Activated naive CD8-positive, alpha-beta T cell treated with anti-CD3 and anti-CD28 coated beads for 36 hours (primary cell): ENCODE data around the gene MIAT. TPM values are rescaled to one million over a fixed set of nuclear protein-coding genes. Genes with fewer than 3 reads are reported as not detected.

Source experiments
- DNase-seq: peaks from one replicate; pipeline ENCODE4 v3.0.0; 2021
- H3K27ac Mint-ChIP-seq: one replicate; pipeline ENCODE4 v1.8.0; 2022; ENCODE audit warnings: mild to moderate bottlenecking, moderate library complexity, mixed read lengths
- H3K27me3 Mint-ChIP-seq: one replicate; pipeline ENCODE4 v1.8.0; 2022; ENCODE audit warnings: mild to moderate bottlenecking, mixed read lengths
- H3K36me3 Mint-ChIP-seq: one replicate; pipeline ENCODE4 v1.8.0; 2021; ENCODE audit warnings: mild to moderate bottlenecking, mixed read lengths
- H3K4me1 Mint-ChIP-seq: one replicate; pipeline ENCODE4 v1.8.0; 2021; ENCODE audit warnings: mixed read lengths
- H3K4me3 Mint-ChIP-seq: one replicate; pipeline ENCODE4 v1.8.0; 2022; ENCODE audit warnings: mild to moderate bottlenecking, moderate library complexity, mixed read lengths
- H3K9me3 Mint-ChIP-seq: one replicate; pipeline ENCODE4 v1.8.0; 2022; ENCODE audit warnings: mixed read lengths
- total RNA-seq, 2 experiments: library from RNA; stranded (reverse); gene quantifications; one replicate each; pipeline ENCODE4 v1.2.3, GENCODE V29; 2021

MIAT gene
- total RNA-seq, 2 experiments from 2014 or later: 5.1 to 5.9 TPM

- Mint-ChIP-seq H3K4me3 (no peak overlapping the region), H3K27me3 (no peaks in the 10 kb centered on the region), H3K4me1 (peaks cover 11% of the 10 kb centered on the region), H3K36me3 (peaks cover 14% of the 10 kb centered on the region), H3K9me3 (peaks cover under 1% of the 10 kb centered on the region), H3K27ac (no peak overlapping the region)
- DNase-seq: no peak
Measured at GRCh38 chr22:26712158-26712557, 54.8 kb downstream of the MIAT start.

GRCh38 chr22:26713823-26714449 lies 56.5 kb downstream of the MIAT start:
- DNase-seq: no peak
- Mint-ChIP-seq H3K4me1 (peaks cover 11% of the 10 kb centered on the region), H3K36me3 (no peaks in the 10 kb centered on the region), H3K9me3 (no peaks in the 10 kb centered on the region), H3K27me3 (no peaks in the 10 kb centered on the region), H3K4me3 (no peak overlapping the region), H3K27ac (no peak overlapping the region)

- no peak for DNase-seq
- Mint-ChIP-seq H3K9me3 (no peaks in the 10 kb centered on the region), H3K36me3 (no peaks in the 10 kb centered on the region), H3K4me1 (peaks cover 11% of the 10 kb centered on the region), H3K27me3 (no peaks in the 10 kb centered on the region), H3K4me3 (no peak overlapping the region), H3K27ac (no peak overlapping the region)
Measured at GRCh38 chr22:26714971-26715370, 57.6 kb downstream of the MIAT start.

GRCh38 chr22:26715392-26715936 lies 58.1 kb downstream of the MIAT start:
- Mint-ChIP-seq H3K4me3 (no peak overlapping the region), H3K36me3 (no peaks in the 10 kb centered on the region), H3K9me3 (no peaks in the 10 kb centered on the region), H3K27me3 (no peaks in the 10 kb centered on the region), H3K27ac (no peak overlapping the region), H3K4me1 (peaks cover 11% of the 10 kb centered on the region)
- DNase-seq: no peak

DNA sequence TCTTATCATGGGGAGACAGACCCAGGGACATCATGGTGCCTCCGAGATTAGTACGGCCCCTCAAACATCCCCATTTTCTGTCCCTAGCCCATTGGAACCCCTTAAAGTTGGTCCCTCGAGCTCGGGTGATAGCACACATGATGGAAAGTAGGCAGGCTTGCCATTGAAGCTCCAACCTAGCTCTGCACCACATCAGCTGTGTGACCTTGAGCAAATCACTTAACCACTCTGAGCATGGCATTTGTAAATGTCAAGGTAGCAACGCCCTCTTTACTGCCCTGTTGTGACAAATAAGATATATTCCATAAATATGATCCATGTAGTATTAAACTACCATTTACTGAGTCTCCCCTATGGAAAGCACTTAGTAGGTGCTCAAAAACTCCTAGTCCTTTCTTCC lies 61.1 kb downstream of the MIAT start:
- no peak for DNase-seq
- no peaks in the 10 kb centered on the region for H3K4me1 Mint-ChIP-seq
- H3K4me3 Mint-ChIP-seq: no peak overlapping the region
- H3K9me3 Mint-ChIP-seq: no peaks in the 10 kb centered on the region
- H3K27ac Mint-ChIP-seq: no peak overlapping the region
- no peaks in the 10 kb centered on the region for H3K27me3 Mint-ChIP-seq
- no peaks in the 10 kb centered on the region for H3K36me3 Mint-ChIP-seq

DNA sequence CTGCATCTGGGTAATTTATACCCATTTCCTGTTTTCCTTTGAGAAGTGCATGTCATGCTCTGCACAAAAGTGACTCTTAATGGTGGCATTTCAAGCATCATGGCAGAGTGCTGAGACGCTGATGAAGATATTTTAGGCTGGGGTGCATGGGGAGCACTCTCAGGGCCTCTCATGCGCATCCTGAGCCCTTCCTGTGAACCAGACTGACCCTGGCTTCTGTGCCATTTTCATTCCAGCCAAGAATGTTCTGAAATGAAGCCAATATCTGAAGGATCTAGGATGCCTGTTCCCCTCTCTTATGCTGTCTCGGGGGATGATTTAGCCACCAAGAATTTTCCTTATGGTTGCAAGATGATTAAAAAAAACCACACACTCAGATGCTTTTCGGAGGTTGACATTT lies 61.5 kb downstream of the MIAT start:
- Mint-ChIP-seq H3K36me3 (no peaks in the 10 kb centered on the region), H3K9me3 (no peaks in the 10 kb centered on the region), H3K27me3 (no peaks in the 10 kb centered on the region), H3K4me3 (no peak overlapping the region), H3K4me1 (no peaks in the 10 kb centered on the region), H3K27ac (no peak overlapping the region)
- DNase-seq: no peak

DNA sequence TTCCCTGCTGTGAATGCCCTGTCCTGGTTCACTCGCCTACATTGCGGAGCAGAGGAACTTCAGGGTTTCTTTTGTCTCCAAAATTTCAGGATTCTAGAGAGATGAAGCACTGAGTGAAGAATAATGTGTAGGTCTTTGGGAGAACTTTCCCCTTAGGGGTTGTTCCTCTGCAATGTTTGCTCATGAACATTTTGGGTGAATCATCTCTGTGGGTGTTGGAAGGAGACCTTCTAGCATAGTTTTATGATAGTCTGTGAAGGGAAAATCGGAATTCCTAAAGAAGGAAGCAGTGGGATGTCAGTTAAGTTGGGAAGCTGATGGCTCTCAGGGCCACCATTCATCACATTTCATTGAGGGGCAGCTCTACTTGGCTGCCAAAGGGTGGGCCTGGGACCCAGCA lies 64.8 kb downstream of the MIAT start:
- no peaks in the 10 kb centered on the region for H3K27me3 Mint-ChIP-seq
- H3K4me3 Mint-ChIP-seq: no peak overlapping the region
- no peak overlapping the region for H3K27ac Mint-ChIP-seq
- peaks cover 2% of the 10 kb centered on the region for H3K4me1 Mint-ChIP-seq
- DNase-seq: no peak
- peaks cover 10% of the 10 kb centered on the region for H3K36me3 Mint-ChIP-seq
- no peaks in the 10 kb centered on the region for H3K9me3 Mint-ChIP-seq

GRCh38 chr22:26724414-26724813 lies 67.0 kb downstream of the MIAT start:
- H3K4me3 Mint-ChIP-seq: no peak overlapping the region
- no peak for DNase-seq
- no peaks in the 10 kb centered on the region for H3K9me3 Mint-ChIP-seq
- no peaks in the 10 kb centered on the region for H3K27me3 Mint-ChIP-seq
- H3K27ac Mint-ChIP-seq: no peak overlapping the region
- peaks cover 2% of the 10 kb centered on the region for H3K4me1 Mint-ChIP-seq
- peaks cover 15% of the 10 kb centered on the region for H3K36me3 Mint-ChIP-seq

GRCh38 chr22:26725012-26725676 lies 67.8 kb downstream of the MIAT start:
- Mint-ChIP-seq H3K4me3 (no peak overlapping the region), H3K36me3 (peaks cover 15% of the 10 kb centered on the region), H3K4me1 (peaks cover 2% of the 10 kb centered on the region), H3K9me3 (no peaks in the 10 kb centered on the region), H3K27me3 (no peaks in the 10 kb centered on the region), H3K27ac (no peak overlapping the region)
- DNase-seq: no peak

Other genes with a start within 250 kb of the MIAT start
- 10 to 100 TPM; 14.9 to 15.9 TPM for gene ASPHD2, start 228.3 kb upstream of the MIAT start, total RNA-seq
- 10 to 100 TPM; 46.9 to 51.3 TPM for gene HPS4, start 173.8 kb upstream of the MIAT start, total RNA-seq
- gene SRRD, start 173.7 kb upstream of the MIAT start, total RNA-seq: 10 to 100 TPM; 34.5 to 36.6 TPM
- gene TFIP11, start 145.1 kb upstream of the MIAT start, total RNA-seq: 10 to 100 TPM; 45.9 to 50.1 TPM
- gene TPST2, start 67.5 kb upstream of the MIAT start, total RNA-seq: 10 to 100 TPM; 32.1 to 35.0 TPM
- not detected for gene CRYBB1, start 39.6 kb upstream of the MIAT start, total RNA-seq
- not detected for gene CRYBA4, start 35.6 kb upstream of the MIAT start, total RNA-seq